ENCODE results near the gene DAPL1. TPM values are rescaled to one million over a fixed set of nuclear protein-coding genes. Genes with fewer than 3 reads are reported as not detected.

The DAPL1 gene
- total and polyA plus RNA-seq, 2 donors (not counting 1 experiment from before 2014, with no cell fraction given): not detected

- H3K36me3 ChIP-seq (ENCODE audit: control insufficient read depth, insufficient read depth, low read length): no peaks in the 10 kb centered on the region
- H4K20me1 ChIP-seq (ENCODE audit: control insufficient read depth, extremely low read depth, insufficient read depth, low read length): no peaks in the 10 kb centered on the region
- no peak overlapping the region for H2AFZ ChIP-seq (ENCODE audit: low read length)
- H3K27ac ChIP-seq (ENCODE audit: insufficient read depth, low read length): no peak overlapping the region
- no peaks in the 10 kb centered on the region for H3K4me1 ChIP-seq (ENCODE audit: control insufficient read depth, extremely low read depth, insufficient read depth, low read length)
- no peak overlapping the region for H3K4me3 ChIP-seq (replicated peaks in 1 of 4; ENCODE audit: control extremely low read depth in 1 of 4, insufficient read depth in 1 of 4, low read depth in 3 of 4, low read length in 4 of 4)
- no peak overlapping the region for H3K9ac ChIP-seq (ENCODE audit: insufficient read depth, low read length)
- no peak overlapping the region for H3K4me2 ChIP-seq (ENCODE audit: extremely low read depth, insufficient read depth, low read length)
- DNase-seq (ENCODE audit: low read depth in 2 of 2): no peak
- no peaks in the 10 kb centered on the region for H3K9me3 ChIP-seq (ENCODE audit: control insufficient read depth, insufficient read depth, low read depth, low read length)
- TF ChIP-seq, protein P1, sequence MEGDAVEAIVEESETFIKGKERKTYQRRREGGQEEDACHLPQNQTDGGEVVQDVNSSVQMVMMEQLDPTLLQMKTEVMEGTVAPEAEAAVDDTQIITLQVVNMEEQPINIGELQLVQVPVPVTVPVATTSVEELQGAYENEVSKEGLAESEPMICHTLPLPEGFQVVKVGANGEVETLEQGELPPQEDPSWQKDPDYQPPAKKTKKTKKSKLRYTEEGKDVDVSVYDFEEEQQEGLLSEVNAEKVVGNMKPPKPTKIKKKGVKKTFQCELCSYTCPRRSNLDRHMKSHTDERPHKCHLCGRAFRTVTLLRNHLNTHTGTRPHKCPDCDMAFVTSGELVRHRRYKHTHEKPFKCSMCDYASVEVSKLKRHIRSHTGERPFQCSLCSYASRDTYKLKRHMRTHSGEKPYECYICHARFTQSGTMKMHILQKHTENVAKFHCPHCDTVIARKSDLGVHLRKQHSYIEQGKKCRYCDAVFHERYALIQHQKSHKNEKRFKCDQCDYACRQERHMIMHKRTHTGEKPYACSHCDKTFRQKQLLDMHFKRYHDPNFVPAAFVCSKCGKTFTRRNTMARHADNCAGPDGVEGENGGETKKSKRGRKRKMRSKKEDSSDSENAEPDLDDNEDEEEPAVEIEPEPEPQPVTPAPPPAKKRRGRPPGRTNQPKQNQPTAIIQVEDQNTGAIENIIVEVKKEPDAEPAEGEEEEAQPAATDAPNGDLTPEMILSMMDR (conservative IDR thresholded peaks at IDR 0.05 in 1 of 2, IDR thresholded peaks at IDR 0.05 in 1 of 2; ENCODE audit: low read depth in 1 of 2, low read length in 2 of 2): no peak
- no peak for TF ChIP-seq EZH2 (IDR thresholded peaks at IDR 0.05; ENCODE audit: low read length, missing control alignments)
- peaks cover 4% of the 10 kb centered on the region for H3K27me3 ChIP-seq (ENCODE audit: control insufficient read depth, insufficient read depth, low read length)
- H3K79me2 ChIP-seq (ENCODE audit: control insufficient read depth, insufficient read depth, low read length): no peaks in the 10 kb centered on the region
Measured at GRCh38 chr2:158776231-158776630, 18.9 kb upstream of the DAPL1 start.

- Histone ChIP-seq H2AFZ (ENCODE audit: low read length) (no peak overlapping the region), H3K4me2 (ENCODE audit: extremely low read depth, insufficient read depth, low read length) (no peak overlapping the region), H3K36me3 (ENCODE audit: control insufficient read depth, insufficient read depth, low read length) (no peaks in the 10 kb centered on the region), H3K79me2 (ENCODE audit: control insufficient read depth, insufficient read depth, low read length) (no peaks in the 10 kb centered on the region), H3K9me3 (ENCODE audit: control insufficient read depth, insufficient read depth, low read depth, low read length) (no peaks in the 10 kb centered on the region), H4K20me1 (ENCODE audit: control insufficient read depth, extremely low read depth, insufficient read depth, low read length) (no peaks in the 10 kb centered on the region), H3K9ac (ENCODE audit: insufficient read depth, low read length) (no peak overlapping the region), H3K4me1 (ENCODE audit: control insufficient read depth, extremely low read depth, insufficient read depth, low read length) (no peaks in the 10 kb centered on the region), H3K27ac (ENCODE audit: insufficient read depth, low read length) (no peak overlapping the region), H3K4me3 (replicated peaks in 1 of 4; ENCODE audit: control extremely low read depth in 1 of 4, insufficient read depth in 1 of 4, low read depth in 3 of 4, low read length in 4 of 4) (no peak overlapping the region), H3K27me3 (ENCODE audit: control insufficient read depth, insufficient read depth, low read length) (peaks cover 4% of the 10 kb centered on the region)
- no peak for DNase-seq (ENCODE audit: low read depth in 2 of 2)
- TF ChIP-seq, protein P1 (conservative IDR thresholded peaks at IDR 0.05 in 1 of 2, IDR thresholded peaks at IDR 0.05 in 1 of 2; ENCODE audit: low read depth in 1 of 2, low read length in 2 of 2): no peak
- no peak for TF ChIP-seq EZH2 (IDR thresholded peaks at IDR 0.05; ENCODE audit: low read length, missing control alignments)
Measured at GRCh38 chr2:158777077-158777476, 18.0 kb upstream of the DAPL1 start.

DNA sequence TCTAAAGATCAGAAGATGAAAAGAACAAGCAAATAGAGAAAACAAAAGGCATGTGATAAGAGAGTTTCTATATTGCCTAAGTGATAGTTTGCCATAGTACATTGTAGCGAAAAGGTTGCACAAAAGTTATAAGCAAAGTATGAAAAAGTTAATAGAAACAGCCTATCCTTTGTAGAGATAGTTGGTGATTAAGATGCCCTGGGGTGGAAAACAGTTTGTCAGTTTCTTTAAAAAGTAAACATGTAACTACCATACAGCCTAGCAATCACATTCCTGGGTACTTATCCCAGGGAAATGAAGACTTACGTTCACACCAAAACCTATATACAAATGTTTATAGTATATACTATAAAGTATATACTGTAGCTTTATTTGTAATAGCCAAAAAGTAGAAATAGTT lies 16.9 kb upstream of the DAPL1 start:
- peaks cover 4% of the 10 kb centered on the region for H3K27me3 ChIP-seq (ENCODE audit: control insufficient read depth, insufficient read depth, low read length)
- no peaks in the 10 kb centered on the region for H3K36me3 ChIP-seq (ENCODE audit: control insufficient read depth, insufficient read depth, low read length)
- TF ChIP-seq EZH2 (IDR thresholded peaks at IDR 0.05; ENCODE audit: low read length, missing control alignments): no peak
- TF ChIP-seq, protein P1 (conservative IDR thresholded peaks at IDR 0.05 in 1 of 2, IDR thresholded peaks at IDR 0.05 in 1 of 2; ENCODE audit: low read depth in 1 of 2, low read length in 2 of 2): no peak
- no peak overlapping the region for H3K9ac ChIP-seq (ENCODE audit: insufficient read depth, low read length)
- no peaks in the 10 kb centered on the region for H3K79me2 ChIP-seq (ENCODE audit: control insufficient read depth, insufficient read depth, low read length)
- no peaks in the 10 kb centered on the region for H3K4me1 ChIP-seq (ENCODE audit: control insufficient read depth, extremely low read depth, insufficient read depth, low read length)
- no peak overlapping the region for H3K4me3 ChIP-seq (replicated peaks in 1 of 4; ENCODE audit: control extremely low read depth in 1 of 4, insufficient read depth in 1 of 4, low read depth in 3 of 4, low read length in 4 of 4)
- H3K9me3 ChIP-seq (ENCODE audit: control insufficient read depth, insufficient read depth, low read depth, low read length): no peaks in the 10 kb centered on the region
- no peak overlapping the region for H3K4me2 ChIP-seq (ENCODE audit: extremely low read depth, insufficient read depth, low read length)
- no peak for DNase-seq (ENCODE audit: low read depth in 2 of 2)
- H4K20me1 ChIP-seq (ENCODE audit: control insufficient read depth, extremely low read depth, insufficient read depth, low read length): no peaks in the 10 kb centered on the region
- H3K27ac ChIP-seq (ENCODE audit: insufficient read depth, low read length): no peak overlapping the region
- no peak overlapping the region for H2AFZ ChIP-seq (ENCODE audit: low read length)

Measured in fibroblast of lung (primary cell).